ENCODE measurements around the gene ABHD12. TPM values are rescaled to one million over a fixed set of nuclear protein-coding genes. Genes with fewer than 3 reads are reported as not detected.
"Not testable (repeated sequence)": the region's sequence is repeated elsewhere in the genome, so short reads cannot be mapped to it uniquely, and the experiment has no call there.

The ABHD12 gene
- total RNA-seq, 2 donors from 2014 or later = 48.5 to 49.8 TPM

GRCh38 chr20:25269057-25269832 lies 121.4 kb downstream of the ABHD12 start:
- Histone ChIP-seq H3K27ac (no peak overlapping the region), H3K36me3 (peaks cover 42% of the 10 kb centered on the region), H3K4me3 (no peak overlapping the region), H3K9me3 (no peaks in the 10 kb centered on the region), H3K4me1 (ENCODE audit: control insufficient read depth in 1 of 2, low read depth in 2 of 2) (no peaks in the 10 kb centered on the region), H3K27me3 (replicated peaks; ENCODE audit: insufficient read depth) (no peaks in the 10 kb centered on the region)
- no peak for DNase-seq (ENCODE audit: low spot score)
- TF ChIP-seq, protein P1, sequence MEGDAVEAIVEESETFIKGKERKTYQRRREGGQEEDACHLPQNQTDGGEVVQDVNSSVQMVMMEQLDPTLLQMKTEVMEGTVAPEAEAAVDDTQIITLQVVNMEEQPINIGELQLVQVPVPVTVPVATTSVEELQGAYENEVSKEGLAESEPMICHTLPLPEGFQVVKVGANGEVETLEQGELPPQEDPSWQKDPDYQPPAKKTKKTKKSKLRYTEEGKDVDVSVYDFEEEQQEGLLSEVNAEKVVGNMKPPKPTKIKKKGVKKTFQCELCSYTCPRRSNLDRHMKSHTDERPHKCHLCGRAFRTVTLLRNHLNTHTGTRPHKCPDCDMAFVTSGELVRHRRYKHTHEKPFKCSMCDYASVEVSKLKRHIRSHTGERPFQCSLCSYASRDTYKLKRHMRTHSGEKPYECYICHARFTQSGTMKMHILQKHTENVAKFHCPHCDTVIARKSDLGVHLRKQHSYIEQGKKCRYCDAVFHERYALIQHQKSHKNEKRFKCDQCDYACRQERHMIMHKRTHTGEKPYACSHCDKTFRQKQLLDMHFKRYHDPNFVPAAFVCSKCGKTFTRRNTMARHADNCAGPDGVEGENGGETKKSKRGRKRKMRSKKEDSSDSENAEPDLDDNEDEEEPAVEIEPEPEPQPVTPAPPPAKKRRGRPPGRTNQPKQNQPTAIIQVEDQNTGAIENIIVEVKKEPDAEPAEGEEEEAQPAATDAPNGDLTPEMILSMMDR (IDR thresholded peaks at IDR 0.05) = no peak
- no peak for ATAC-seq (ENCODE audit: insufficient number of reproducible peaks, low FRiP score, low read depth)

GRCh38 chr20:25260770-25261437 lies 129.7 kb downstream of the ABHD12 start:
- H3K27ac ChIP-seq; ATAC-seq (ENCODE audit: insufficient number of reproducible peaks, low FRiP score, low read depth); H3K27me3 ChIP-seq (replicated peaks; ENCODE audit: insufficient read depth); DNase-seq (ENCODE audit: low spot score); H3K9me3 ChIP-seq; H3K4me3 ChIP-seq: not testable (repeated sequence)
- Histone ChIP-seq H3K4me1 (ENCODE audit: control insufficient read depth in 1 of 2, low read depth in 2 of 2) (peaks cover 3 to 15% of the 10 kb centered on the region in 2 donors), H3K36me3 (peaks cover 23% of the 10 kb centered on the region)

DNA sequence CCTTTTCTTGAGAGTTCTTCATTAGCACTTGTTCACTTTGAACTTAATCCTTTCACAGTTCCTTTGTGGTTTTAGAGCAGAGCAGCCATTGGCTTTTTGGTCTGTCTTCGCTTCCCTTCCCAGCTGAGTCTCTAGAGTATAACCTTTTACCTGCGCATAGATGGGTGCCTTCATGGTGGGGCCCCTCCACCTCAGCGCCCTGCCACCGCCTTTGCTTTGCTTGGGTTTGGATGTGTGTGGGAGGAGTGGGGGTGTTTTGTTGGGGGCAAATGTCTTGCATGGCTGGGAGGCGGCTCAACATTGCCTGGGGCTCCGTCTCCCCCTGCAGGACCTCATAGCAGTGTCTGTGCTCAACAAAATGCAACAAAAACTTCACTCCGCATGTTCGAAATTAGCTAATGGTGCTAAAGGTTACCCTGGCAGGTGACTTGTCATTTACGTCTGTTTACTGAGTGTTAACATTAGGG lies 130.8 kb downstream of the ABHD12 start:
- H3K27me3 ChIP-seq (replicated peaks; ENCODE audit: insufficient read depth) = no peaks in the 10 kb centered on the region
- TF ChIP-seq, protein P1 (IDR thresholded peaks at IDR 0.05) = no peak
- no peak for DNase-seq (ENCODE audit: low spot score)
- H3K4me3 ChIP-seq = no peak overlapping the region
- ATAC-seq (ENCODE audit: insufficient number of reproducible peaks, low FRiP score, low read depth) = no peak
- H3K27ac ChIP-seq = no peak overlapping the region
- no peaks in the 10 kb centered on the region for H3K9me3 ChIP-seq
- H3K36me3 ChIP-seq = peaks cover 23% of the 10 kb centered on the region
- H3K4me1 ChIP-seq (ENCODE audit: control insufficient read depth in 1 of 2, low read depth in 2 of 2) = peaks cover 12 to 26% of the 10 kb centered on the region in 2 donors

DNA sequence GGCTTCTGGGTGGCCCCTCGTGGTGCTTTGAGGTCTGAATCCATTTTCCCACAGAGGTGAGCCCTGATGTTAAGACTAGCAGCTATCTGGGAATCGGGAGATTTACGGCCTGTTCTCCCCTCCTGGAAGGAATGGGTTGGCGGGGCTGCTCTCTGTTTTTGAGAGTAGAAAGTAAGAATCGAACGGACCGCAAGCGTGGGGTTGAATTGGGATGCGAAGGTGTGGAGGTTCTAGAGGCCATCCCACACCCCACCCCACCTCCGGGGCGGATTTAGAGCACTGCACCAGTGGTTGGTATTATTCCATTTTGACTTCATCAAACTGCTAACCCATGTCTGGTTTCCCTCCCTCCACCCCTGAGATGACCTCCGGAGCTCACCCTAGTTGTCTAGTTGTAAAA lies 131.3 kb downstream of the ABHD12 start:
- H3K36me3 ChIP-seq = peaks cover 23% of the 10 kb centered on the region
- no peaks in the 10 kb centered on the region for H3K27me3 ChIP-seq (replicated peaks; ENCODE audit: insufficient read depth)
- ATAC-seq (ENCODE audit: insufficient number of reproducible peaks, low FRiP score, low read depth) (no peak), DNase-seq (ENCODE audit: low spot score) (no peak)
- H3K9me3 ChIP-seq = no peaks in the 10 kb centered on the region
- H3K4me1 ChIP-seq (ENCODE audit: control insufficient read depth in 1 of 2, low read depth in 2 of 2) = peaks cover 12 to 30% of the 10 kb centered on the region in 2 donors
- TF ChIP-seq, protein P1 (IDR thresholded peaks at IDR 0.05) = no peak
- no peak overlapping the region for H3K4me3 ChIP-seq
- no peak overlapping the region for H3K27ac ChIP-seq

GRCh38 chr20:25258828-25259227 lies 131.8 kb downstream of the ABHD12 start:
- Histone ChIP-seq H3K36me3 (peaks cover 23% of the 10 kb centered on the region), H3K27me3 (replicated peaks; ENCODE audit: insufficient read depth) (no peaks in the 10 kb centered on the region), H3K4me3 (no peak overlapping the region), H3K4me1 (ENCODE audit: control insufficient read depth in 1 of 2, low read depth in 2 of 2) (peaks cover 12 to 32% of the 10 kb centered on the region in 2 donors), H3K9me3 (no peaks in the 10 kb centered on the region), H3K27ac (no peak overlapping the region)
- TF ChIP-seq, protein P1 (IDR thresholded peaks at IDR 0.05) = no peak
- no peak for ATAC-seq (ENCODE audit: insufficient number of reproducible peaks, low FRiP score, low read depth)
- no peak for DNase-seq (ENCODE audit: low spot score)

Measured in thoracic aorta (tissue), 2 donors.